Measurements from ENCODE around the gene TOMM34.

Gene TOMM34

GRCh38 chr20:44960103-44960852 is at the start of gene TOMM34:
Gene TOMM34, minus strand, starts transcription at chr20:44960397. Its CDS starts 64 bp downstream, at chr20:44960333.
- DNase-seq (ENCODE audit: low read depth in 2 of 2) = peak; percentile 95 to 99

- DNase-seq (ENCODE audit: low read depth in 2 of 2) = no peak
Observed at GRCh38 chr20:45008521-45009049, 48.4 kb upstream of the TOMM34 start.

GRCh38 chr20:44997668-44998067 is 37.5 kb upstream of the TOMM34 start:
- DNase-seq (ENCODE audit: low read depth in 2 of 2) = no peak

- no peak for DNase-seq (ENCODE audit: low read depth in 2 of 2)
Observed at GRCh38 chr20:44997171-44997570, 37.0 kb upstream of the TOMM34 start.

GRCh38 chr20:44993343-44993742 is 33.1 kb upstream of the TOMM34 start:
- no peak for DNase-seq (ENCODE audit: low read depth in 2 of 2)

- no peak for DNase-seq (ENCODE audit: low read depth in 2 of 2)
Observed at GRCh38 chr20:44990957-44991356, 30.8 kb upstream of the TOMM34 start.

GRCh38 chr20:44990425-44990824 is 30.2 kb upstream of the TOMM34 start:
- peak; percentile 39 to 41 for DNase-seq (ENCODE audit: low read depth in 2 of 2)

GRCh38 chr20:44988631-44989171 is 28.5 kb upstream of the TOMM34 start:
- no peak for DNase-seq (ENCODE audit: low read depth in 2 of 2)

GRCh38 chr20:44983093-44983674 is 23.0 kb upstream of the TOMM34 start:
- no peak for DNase-seq (ENCODE audit: low read depth in 2 of 2)

GRCh38 chr20:44981736-44982406 is 21.7 kb upstream of the TOMM34 start:
- no peak for DNase-seq (ENCODE audit: low read depth in 2 of 2)

- DNase-seq (ENCODE audit: low read depth in 2 of 2) = peak in 1 of 2 donors; percentile 31
Observed at GRCh38 chr20:44979090-44979621, 19.0 kb upstream of the TOMM34 start.

GRCh38 chr20:44976698-44977097 is 16.5 kb upstream of the TOMM34 start:
- DNase-seq (ENCODE audit: low read depth in 2 of 2) = no peak

- no peak for DNase-seq (ENCODE audit: low read depth in 2 of 2)
Observed at GRCh38 chr20:44973053-44973452, 12.9 kb upstream of the TOMM34 start.

- DNase-seq (ENCODE audit: low read depth in 2 of 2) = no peak
Observed at GRCh38 chr20:44970243-44970757, 10.1 kb upstream of the TOMM34 start.

- no peak for DNase-seq (ENCODE audit: low read depth in 2 of 2)
Observed at GRCh38 chr20:44969300-44969894, 9.2 kb upstream of the TOMM34 start.

- DNase-seq (ENCODE audit: low read depth in 2 of 2) = no peak
Observed at GRCh38 chr20:44967207-44967807, 7.1 kb upstream of the TOMM34 start.

- peak; percentile 92 for DNase-seq (ENCODE audit: low read depth in 2 of 2)
Observed at GRCh38 chr20:44966030-44966961, 6.1 kb upstream of the TOMM34 start, which contains the start of gene STK4. Gene STK4, plus strand, starts transcription at chr20:44966512. Its CDS starts 57 bp downstream, at chr20:44966569.

GRCh38 chr20:44965651-44966029 is 5.4 kb upstream of the TOMM34 start:
- DNase-seq (ENCODE audit: low read depth in 2 of 2) = no peak

- no peak for DNase-seq (ENCODE audit: low read depth in 2 of 2)
Observed at GRCh38 chr20:44963325-44964215, 3.4 kb upstream of the TOMM34 start.

Data from stimulated activated CD8-positive, alpha-beta memory T cell treated with anti-CD3 and anti-CD28 coated beads, Interleukin-2, amount 100 ng/mL, for 48 hours (primary cell).